Psoas muscle (tissue), 8 donors: ENCODE results near the gene OR5P2. TPM values are rescaled to one million over a fixed set of nuclear protein-coding genes. Genes with fewer than 3 reads are reported as not detected.

Source experiments
- ATAC-seq, 4 donors: fragments of 200-7000 bp; cut with Tn5 transposase; one replicate each; pipeline ENCODE4 v1.9.1; 2020; ENCODE audit warnings: moderate library complexity in 3 of 4, mild to moderate bottlenecking in 2 of 4
- DNase-seq, 2 donors: peaks; one replicate each; pipeline ENCODE4 v3.0.0-alpha.2; 2020
- H3K27ac ChIP-seq: fragments of 200-600 bp; one replicate; pipeline ENCODE4 v1.8.0; 2022
- H3K27me3 ChIP-seq, 3 donors: fragments of 200-600 bp in 1 of 3; one replicate each; pipeline versions ENCODE4 v1.6.1 to v1.8.0; 2013 to 2022; ENCODE audit warnings: low read length in 2 of 3, mild to moderate bottlenecking in 2 of 3, moderate library complexity in 1 of 3; ENCODE audit not compliant: insufficient read depth in 3 of 3
- H3K36me3 ChIP-seq, 2 donors: fragments of 200-600 bp in 1 of 2; one replicate each; pipeline versions ENCODE4 v1.6.1 to v1.8.0; 2013 to 2022; ENCODE audit warnings: low read depth in 1 of 2, mild to moderate bottlenecking in 1 of 2, moderate library complexity in 1 of 2; ENCODE audit not compliant: insufficient read depth in 1 of 2
- H3K4me1 ChIP-seq: fragments of 200-600 bp; one replicate; pipeline ENCODE4 v1.8.0; 2022
- H3K4me3 ChIP-seq: fragments of 200-600 bp; one replicate; pipeline ENCODE4 v1.8.0; 2022; ENCODE audit warnings: mild to moderate bottlenecking
- H3K9me3 ChIP-seq: fragments of 200-600 bp; one replicate; pipeline ENCODE4 v1.8.0; 2022
- CTCF ChIP-seq: fragments of 200-600 bp; IDR thresholded peaks from one replicate; pipeline ENCODE4 v1.8.0; 2022; ENCODE audit warnings: antibody characterized with exemption
- WGBS, 3 donors: extraction: QIAGEN DNeasy Blood & Tissue Kit; methylation state at CpG; one replicate each; pipeline versions ENCODE4 v1.1.6 to v1.1.7; 2013; 5-methylcytosine and 5-hydroxymethylcytosine counted together
- intact Hi-C, 2 donors: fragments of 100-400 bp; cut with DNase I; formaldehyde crosslinking; loops; one replicate each; pipeline versions ENCODE4 v1.11.0 to v1.14.2; 2022
- polyA plus RNA-seq, 3 donors: library from polyadenylated mRNA; stranded (reverse); fragments of 200-250 nt; gene quantifications; one replicate each; pipeline ENCODE4 v1.2.3, GENCODE V29; 2013
- total RNA-seq, 4 donors: library from RNA; stranded (reverse); fragmentation: NEBNext Ultra II Directional in 2 of 4; extraction: Animal tissue kit (Norgen Biotek cat#: 25700) in 2 of 4; gene quantifications; one replicate each; pipeline versions ENCODE4 v1.2.1 to v1.2.4, GENCODE V29; 2021 to 2023
- donor health status: healthy with polysubstance abuse.
- donor health status: DM: no; HTN: no; CAD: no; lungs with moderate emphysema.
- donor health status: Bipolar disorder and iron deficiency.
- donor health status: healthy.
- donor health status: DM: yes; HTN: yes; CAD: no.
- donor health status: DM: no; HTN: no; CAD: no.
- donor health status: DM: no; HTN: no; CAD: no.
- donor health status: DM: yes; HTN: yes; CAD: no.

Gene OR5P2
- total and polyA plus RNA-seq, 7 donors, result not detected

- WGBS, 3 donors, result 86 to 91% (median 90%) methylated on average over 2 of the region's 2 CpGs
- Histone ChIP-seq H3K9me3 (no peaks in the 10 kb centered on the region), H3K36me3 (no peaks in the 10 kb centered on the region), H3K4me3 (no peak overlapping the region), H3K27me3 (no peaks in the 10 kb centered on the region), H3K27ac (no peak overlapping the region), H3K4me1 (no peaks in the 10 kb centered on the region)
- DNase-seq, result no peak
- no peak for ATAC-seq
- intact Hi-C loops, result loop anchor here in 1 of 2 donors (1.0 kb wide), 1 partner anchor 16 kb away; no protein-coding TSS in a partner anchor
- no peak for TF ChIP-seq CTCF
Observed at GRCh38 chr11:7749456-7749855, 47.3 kb downstream of the OR5P2 start.

Other genes starting within 250 kb of the OR5P2 start
- 1 to 10 TPM in 3 of 4 donors, under 1 TPM in 1; 0.40 to 1.8 (median 1.5) TPM for gene CYB5R2, start 123.4 kb downstream of the OR5P2 start, total RNA-seq
- 1 to 10 TPM in 2 of 3 donors, under 1 TPM in 1; 0.76 to 2.0 (median 1.3) TPM for gene CYB5R2, start 123.4 kb downstream of the OR5P2 start, polyA plus RNA-seq
- gene OVCH2, start 90.5 kb downstream of the OR5P2 start, total RNA-seq, result not detected
- gene OVCH2, start 90.5 kb downstream of the OR5P2 start, polyA plus RNA-seq, result not detected
- gene OR5P3, start 33.9 kb upstream of the OR5P2 start, total RNA-seq, result not detected
- not detected for gene OR5P3, start 33.9 kb upstream of the OR5P2 start, polyA plus RNA-seq
- not detected for gene OR10A6, start 134.3 kb upstream of the OR5P2 start, total RNA-seq
- gene OR10A6, start 134.3 kb upstream of the OR5P2 start, polyA plus RNA-seq, result not detected
- not detected for gene OR10A3, start 144.8 kb upstream of the OR5P2 start, total RNA-seq
- gene OR10A3, start 144.8 kb upstream of the OR5P2 start, polyA plus RNA-seq, result not detected
- not detected for gene NLRP10, start 168.5 kb upstream of the OR5P2 start, total RNA-seq
- not detected for gene NLRP10, start 168.5 kb upstream of the OR5P2 start, polyA plus RNA-seq
- 100 to 1,000 TPM; 149 to 208 (median 202) TPM for gene EIF3F, start 190.4 kb upstream of the OR5P2 start, total RNA-seq
- 100 to 1,000 TPM; 388 to 539 (median 468) TPM for gene EIF3F, start 190.4 kb upstream of the OR5P2 start, polyA plus RNA-seq